ENCODE results near the gene PDCD7. TPM values are rescaled to one million over a fixed set of nuclear protein-coding genes. Genes with fewer than 3 reads are reported as not detected.
"Not testable (repeated sequence)": the region's sequence is repeated elsewhere in the genome, so short reads cannot be mapped to it uniquely, and the experiment has no call there.

Gene PDCD7
- 19.5 TPM for polyA plus RNA-seq (ENCODE audit: insufficient read length)

GRCh38 chr15:65133548-65134200, at the start of gene PDCD7:
TSS of gene PDCD7 (minus strand) at chr15:65133808. CDS start at chr15:65133781, 27 bp downstream.
- peak; percentile 97 for DNase-seq (ENCODE audit: low read depth)

- DNase-seq (ENCODE audit: low read depth), result no peak
These were observed 48.9 kb upstream of the PDCD7 start for GRCh38 chr15:65182538-65182937.

GRCh38 chr15:65181582-65182353, 48.2 kb upstream of the PDCD7 start:
- not testable (repeated sequence) for DNase-seq (ENCODE audit: low read depth)

- no peak for DNase-seq (ENCODE audit: low read depth)
These were observed 46.6 kb upstream of the PDCD7 start for GRCh38 chr15:65180167-65180566.

GRCh38 chr15:65177901-65178300, 44.3 kb upstream of the PDCD7 start:
- DNase-seq (ENCODE audit: low read depth), result no peak

GRCh38 chr15:65176056-65176455, 42.4 kb upstream of the PDCD7 start:
- no peak for DNase-seq (ENCODE audit: low read depth)

GRCh38 chr15:65175511-65175910, 41.9 kb upstream of the PDCD7 start:
- DNase-seq (ENCODE audit: low read depth), result no peak

GRCh38 chr15:65174509-65174908, 40.9 kb upstream of the PDCD7 start:
- no peak for DNase-seq (ENCODE audit: low read depth)

- no peak for DNase-seq (ENCODE audit: low read depth)
These were observed 38.9 kb upstream of the PDCD7 start for GRCh38 chr15:65172531-65172930.

GRCh38 chr15:65171428-65171827, 37.8 kb upstream of the PDCD7 start:
- DNase-seq (ENCODE audit: low read depth), result no peak

GRCh38 chr15:65165875-65166274, 32.3 kb upstream of the PDCD7 start:
- DNase-seq (ENCODE audit: low read depth), result no peak

- no peak for DNase-seq (ENCODE audit: low read depth)
These were observed 30.5 kb upstream of the PDCD7 start for GRCh38 chr15:65164139-65164538.

GRCh38 chr15:65163041-65163440, 29.4 kb upstream of the PDCD7 start:
- DNase-seq (ENCODE audit: low read depth), result no peak

GRCh38 chr15:65156692-65157091, 23.1 kb upstream of the PDCD7 start:
- DNase-seq (ENCODE audit: low read depth), result no peak

- DNase-seq (ENCODE audit: low read depth), result no peak
These were observed 21.1 kb upstream of the PDCD7 start for GRCh38 chr15:65154720-65155119.

GRCh38 chr15:65147902-65148301, 14.3 kb upstream of the PDCD7 start:
- DNase-seq (ENCODE audit: low read depth), result no peak

- DNase-seq (ENCODE audit: low read depth), result no peak
These were observed 12.8 kb upstream of the PDCD7 start for GRCh38 chr15:65146438-65146837.

GRCh38 chr15:65138631-65139030, 5.0 kb upstream of the PDCD7 start:
- not testable (repeated sequence) for DNase-seq (ENCODE audit: low read depth)

- DNase-seq (ENCODE audit: low read depth), result not testable (repeated sequence)
These were observed 4.3 kb upstream of the PDCD7 start for GRCh38 chr15:65137893-65138292.

GRCh38 chr15:65137089-65137488, 3.5 kb upstream of the PDCD7 start:
- not testable (repeated sequence) for DNase-seq (ENCODE audit: low read depth)

GRCh38 chr15:65134538-65134937, 930 bp upstream of the PDCD7 start:
- DNase-seq (ENCODE audit: low read depth), result no peak

- DNase-seq (ENCODE audit: low read depth), result no peak
These were observed 595 bp downstream of the PDCD7 start for GRCh38 chr15:65132878-65133547.

- DNase-seq (ENCODE audit: low read depth), result no peak
These were observed 2.7 kb downstream of the PDCD7 start for GRCh38 chr15:65130941-65131340.

Measured in forelimb muscle (tissue), 1 donor.